SU-DHL-6 (cell line): ENCODE measurements around the gene ERMAP.

Experiments used
- H2AFZ ChIP-seq: fragments of 200-600 bp; sonication (generic); 2 replicates; pipeline ENCODE4 v1.6.1; 2014; ENCODE audit warnings: low read depth, mild to moderate bottlenecking, moderate library complexity, mixed read lengths, antibody characterized with exemption, low read length; ENCODE audit not compliant: severe bottlenecking
- H3F3A ChIP-seq: fragments of 200-600 bp; shearing (Covaris generic); 2 replicates; pipeline ENCODE4 v1.6.0; 2016; ENCODE audit warnings: antibody characterized with exemption, mild to moderate bottlenecking; ENCODE audit not compliant: insufficient read depth
- H3K27ac ChIP-seq: fragments of 200-600 bp; sonication (generic); 2 replicates; pipeline ENCODE4 v1.5.1; 2016; ENCODE audit warnings: low read depth, mild to moderate bottlenecking, low read length, moderate library complexity, mixed read lengths
- H3K27me3 ChIP-seq: fragments of 200-600 bp; sonication (generic), shearing (Covaris generic); 2 replicates; pipeline ENCODE4 v1.6.0; 2014; ENCODE audit warnings: mild to moderate bottlenecking, low read length
- H3K36me3 ChIP-seq: fragments of 200-600 bp; sonication (generic); 2 replicates; pipeline ENCODE4 v1.6.1; 2014; ENCODE audit warnings: mild to moderate bottlenecking, low read length, mixed read lengths
- H3K4me2 ChIP-seq: fragments of 300-600, 200-600 bp; shearing (Covaris generic), sonication (generic); 2 replicates; pipeline ENCODE4 v1.6.0; 2014; ENCODE audit warnings: low read length, low read depth, mild to moderate bottlenecking; ENCODE audit not compliant: poor library complexity, severe bottlenecking
- H3K4me3 ChIP-seq: fragments of 200-600 bp; sonication (generic); 2 replicates; pipeline ENCODE4 v1.5.1; 2014; ENCODE audit warnings: antibody characterized with exemption, low read length, mild to moderate bottlenecking, mixed read lengths; ENCODE audit not compliant: insufficient read depth, poor library complexity, severe bottlenecking
- H3K79me2 ChIP-seq: fragments of 200-600 bp; sonication (generic); 2 replicates; pipeline ENCODE4 v1.6.1; 2014; ENCODE audit warnings: mild to moderate bottlenecking, low read length, moderate library complexity; ENCODE audit not compliant: insufficient read depth
- H3K9ac ChIP-seq: fragments of 200-600 bp; sonication (generic); 2 replicates; pipeline ENCODE4 v1.7.0; 2014; ENCODE audit warnings: mild to moderate bottlenecking, low read length
- H3K9me2 ChIP-seq: fragments of 200-600 bp; sonication (generic); replicated peaks from 2 replicates; pipeline ENCODE4 v1.6.1; 2014; ENCODE audit warnings: low read length; ENCODE audit not compliant: insufficient read depth
- H3K9me3 ChIP-seq: fragments of 200-600 bp; sonication (generic); 2 replicates; pipeline ENCODE4 v1.6.1; 2014; ENCODE audit warnings: low read length, mixed read lengths; ENCODE audit not compliant: insufficient read depth
- H4K20me1 ChIP-seq: fragments of 200-600 bp; sonication (generic); 2 replicates; pipeline ENCODE4 v1.6.1; 2014; ENCODE audit warnings: low read depth, mild to moderate bottlenecking, antibody characterized with exemption, low read length, moderate library complexity, mixed read lengths
- CTCF ChIP-seq: fragments of 200-600 bp; sonication (generic); IDR thresholded peaks from one replicate; pipeline ENCODE4 v1.5.1; 2017; ENCODE audit warnings: antibody characterized with exemption, mild to moderate bottlenecking, low read length, moderate library complexity; ENCODE audit not compliant: insufficient read depth, poor library complexity, severe bottlenecking
- EZH2phosphoT487 ChIP-seq: fragments of 200-600 bp; sonication (generic), shearing (Covaris generic); conservative IDR thresholded peaks from 2 replicates; pipeline ENCODE4 v1.6.1; 2018; ENCODE audit warnings: mild to moderate bottlenecking, antibody characterized with exemption, low read length, moderate library complexity, mixed read lengths

The ERMAP gene

GRCh38 chr1:42887366-42887765 lies 70.4 kb downstream of the ERMAP start:
- H3F3A ChIP-seq: no peaks in the 10 kb centered on the region
- no peaks in the 10 kb centered on the region; the same call in 1 of the 2 replicates for H3K27me3 ChIP-seq
- TF ChIP-seq CTCF: no peak
- TF ChIP-seq EZH2phosphoT487: no peak
- no peak overlapping the region for H2AFZ ChIP-seq
- H3K36me3 ChIP-seq: no peaks in the 10 kb centered on the region
- H4K20me1 ChIP-seq: no peaks in the 10 kb centered on the region
- H3K4me2 ChIP-seq: no peak overlapping the region
- H3K27ac ChIP-seq: no peak overlapping the region
- no peak overlapping the region for H3K4me3 ChIP-seq
- no peaks in the 10 kb centered on the region for H3K9me2 ChIP-seq
- no peaks in the 10 kb centered on the region for H3K79me2 ChIP-seq
- no peak overlapping the region for H3K9ac ChIP-seq
- H3K9me3 ChIP-seq: no peaks in the 10 kb centered on the region

GRCh38 chr1:42888013-42888633 lies 71.2 kb downstream of the ERMAP start:
- H2AFZ ChIP-seq: no peak overlapping the region
- H3K27me3 ChIP-seq: no peaks in the 10 kb centered on the region
- H3K4me2 ChIP-seq: no peak overlapping the region
- H3K9me3 ChIP-seq: no peaks in the 10 kb centered on the region
- no peak overlapping the region for H3K27ac ChIP-seq
- no peak overlapping the region for H3K4me3 ChIP-seq
- no peak overlapping the region for H3K9ac ChIP-seq
- TF ChIP-seq CTCF (no peak), EZH2phosphoT487 (no peak)
- no peaks in the 10 kb centered on the region for H3K9me2 ChIP-seq
- H3K79me2 ChIP-seq: no peaks in the 10 kb centered on the region
- H3F3A ChIP-seq: no peaks in the 10 kb centered on the region
- H4K20me1 ChIP-seq: no peaks in the 10 kb centered on the region
- H3K36me3 ChIP-seq: no peaks in the 10 kb centered on the region

- no peaks in the 10 kb centered on the region for H3K9me2 ChIP-seq
- no peaks in the 10 kb centered on the region for H4K20me1 ChIP-seq
- TF ChIP-seq EZH2phosphoT487 (no peak), CTCF (no peak)
- no peaks in the 10 kb centered on the region for H3K9me3 ChIP-seq
- no peaks in the 10 kb centered on the region for H3F3A ChIP-seq
- no peak overlapping the region for H3K4me3 ChIP-seq
- H3K9ac ChIP-seq: no peak overlapping the region
- H3K79me2 ChIP-seq: no peaks in the 10 kb centered on the region
- no peaks in the 10 kb centered on the region for H3K36me3 ChIP-seq
- no peak overlapping the region for H3K27ac ChIP-seq
- H3K27me3 ChIP-seq: no peaks in the 10 kb centered on the region
- no peak overlapping the region for H2AFZ ChIP-seq
- no peak overlapping the region for H3K4me2 ChIP-seq
Measured at GRCh38 chr1:42889264-42889663, 72.3 kb downstream of the ERMAP start.
